Measurements from ENCODE around the gene KLK6.

The KLK6 gene

DNA sequence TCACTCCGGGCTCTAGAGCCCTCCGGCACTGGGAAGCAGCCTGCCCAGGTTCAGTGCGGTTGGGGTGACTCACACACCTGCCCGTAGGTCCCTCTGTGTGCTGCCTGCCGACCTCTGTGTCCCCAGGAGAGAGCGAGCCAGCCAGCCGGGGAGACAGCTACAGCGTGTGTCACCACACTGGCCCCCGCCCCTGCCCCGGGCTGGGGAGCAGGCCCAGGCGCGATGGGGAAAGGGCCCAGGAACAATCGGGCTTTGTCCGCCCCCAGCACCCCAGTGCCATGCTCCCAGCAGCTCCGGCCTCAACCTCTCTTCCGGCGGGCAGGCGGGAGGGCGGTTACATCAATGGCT is at the start of gene KLK6:
TSS of gene KLK6 (minus strand) at position 179 of the 348 bp plus-strand sequence. CDS start 1,487 bp downstream, outside the sequence.
- peak; percentile 29 for DNase-seq (ENCODE audit: low spot score)

DNA sequence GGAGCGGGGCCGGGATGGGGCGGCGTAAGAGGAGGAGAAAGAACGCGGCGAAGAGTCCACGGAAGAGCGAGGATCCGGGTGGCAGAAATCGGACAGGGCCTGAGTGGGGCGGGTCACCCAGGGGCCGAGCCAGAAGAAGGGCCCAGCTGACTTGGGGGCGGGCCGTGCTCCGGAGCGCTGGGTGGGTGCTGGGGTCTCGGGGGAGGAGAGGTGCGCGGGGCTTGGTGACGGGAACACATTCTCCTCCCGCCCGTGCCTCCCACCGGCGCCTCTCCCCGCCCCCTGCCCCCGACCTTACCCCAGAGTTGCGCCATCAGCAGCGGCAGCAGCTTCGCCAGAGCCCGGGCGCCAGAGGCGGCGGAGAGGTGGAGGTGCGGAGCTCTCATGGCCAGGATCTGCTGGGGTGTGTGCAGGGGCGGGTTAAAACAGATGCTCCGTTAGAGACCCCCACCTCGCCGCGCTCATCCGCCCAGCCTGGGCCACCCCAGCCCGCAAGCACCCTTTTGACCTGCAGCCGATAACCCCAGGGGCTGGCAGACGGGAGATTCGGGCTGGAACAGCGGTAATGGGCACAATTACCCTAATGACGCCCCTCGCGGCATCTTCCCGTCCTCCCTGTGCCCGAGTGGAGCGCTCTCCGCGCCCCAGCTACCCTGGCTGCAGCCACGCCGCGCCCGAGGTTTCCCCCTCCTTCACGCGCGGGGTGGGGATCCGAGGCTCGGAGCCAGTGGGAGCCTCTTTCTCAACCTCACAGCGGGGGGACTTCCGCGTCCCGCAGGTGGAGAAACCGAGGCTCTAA is 49.6 kb upstream of the KLK6 start:
- peak; percentile 25 for DNase-seq (ENCODE audit: low spot score)

DNA sequence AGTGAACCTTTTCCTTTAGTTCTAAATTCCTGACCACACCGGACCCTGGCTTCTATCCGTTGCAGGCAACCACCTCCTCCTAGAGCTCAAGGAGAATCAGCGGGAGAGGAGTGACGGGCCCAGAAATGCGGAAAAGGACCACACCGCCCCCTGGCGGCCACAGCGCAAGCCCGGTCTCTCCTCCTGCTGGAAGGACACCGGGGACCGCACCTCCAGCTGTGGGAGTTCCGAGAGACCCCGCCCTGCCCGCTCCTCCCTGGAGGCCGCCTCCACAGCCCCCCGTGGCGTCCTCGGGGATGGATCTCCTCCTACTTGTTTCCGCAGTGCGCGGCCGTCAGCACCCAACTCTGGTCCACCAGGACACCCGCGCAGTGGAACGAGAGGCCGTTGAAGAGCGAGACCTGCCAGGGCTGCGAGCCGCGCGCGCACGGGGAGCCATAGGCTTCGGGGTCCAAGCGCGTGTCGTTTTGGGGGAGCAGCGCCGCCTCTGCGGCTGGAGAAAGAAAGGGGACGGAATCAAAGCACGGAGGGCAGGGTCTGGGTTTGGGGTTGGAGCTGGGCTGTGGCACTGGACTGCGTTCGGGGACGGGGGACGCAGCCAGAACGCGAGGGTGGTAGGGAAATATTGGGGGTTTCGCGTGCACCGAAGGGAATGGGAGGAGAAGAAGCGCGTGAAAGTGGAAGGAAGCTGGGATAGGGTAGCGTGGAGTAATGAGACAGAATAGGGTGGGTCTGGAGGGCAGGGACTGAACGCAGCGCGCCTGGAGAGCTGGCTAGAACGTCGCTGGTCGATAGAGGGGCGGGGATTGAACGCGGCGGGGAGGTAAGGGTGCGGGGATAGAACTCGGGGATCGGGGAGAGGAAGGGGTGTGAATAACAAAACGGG is 47.6 kb upstream of the KLK6 start:
- DNase-seq (ENCODE audit: low spot score), result peak; percentile 78

DNA sequence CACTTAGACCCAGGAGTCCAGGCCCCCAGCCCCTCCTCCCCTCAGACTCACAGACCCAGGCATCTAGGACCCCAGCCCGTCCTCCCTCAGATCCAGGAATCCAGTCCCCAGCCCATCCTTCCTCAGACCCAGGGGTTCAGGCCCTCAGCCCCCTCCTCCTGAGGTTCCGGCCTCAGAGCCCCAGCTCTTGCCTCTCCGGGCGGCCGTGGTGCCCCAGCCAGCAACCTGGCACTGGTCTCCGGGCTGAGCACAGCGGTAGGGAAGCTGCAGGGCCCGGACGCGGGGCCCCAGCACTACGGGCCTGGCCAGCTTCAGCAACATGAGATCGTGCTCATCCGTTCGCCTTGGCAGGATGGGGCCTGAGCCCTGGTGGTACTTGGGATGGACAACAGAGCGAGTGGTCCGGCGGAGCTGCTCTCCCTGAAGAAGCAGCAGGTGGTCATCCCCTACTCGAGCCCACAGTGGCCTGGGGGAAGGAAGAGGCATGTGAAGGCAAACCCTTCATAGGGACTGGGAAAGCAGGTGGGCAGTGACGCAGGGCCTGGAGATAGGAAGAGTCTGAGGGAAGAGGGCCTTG is 46.4 kb upstream of the KLK6 start:
- no peak for DNase-seq (ENCODE audit: low spot score)

DNA sequence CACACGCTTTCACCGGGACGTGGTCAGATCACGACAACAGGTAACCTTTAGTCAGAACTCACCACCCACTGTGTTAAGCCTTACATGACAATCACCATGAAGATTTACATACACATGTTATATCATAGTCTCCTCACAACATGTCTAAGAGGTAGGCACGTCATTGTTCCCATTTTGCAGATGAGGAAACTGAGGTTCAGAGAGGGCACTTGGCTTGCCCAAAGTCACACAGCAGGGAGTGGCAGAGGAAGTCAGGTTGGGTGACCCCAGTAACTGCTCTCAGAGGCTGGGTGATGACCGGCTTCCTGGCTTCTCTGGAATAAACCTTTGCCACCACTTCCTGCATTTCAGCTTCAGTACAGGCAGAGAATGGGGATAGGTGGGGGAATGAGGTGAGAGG is 44.9 kb upstream of the KLK6 start:
- no peak for DNase-seq (ENCODE audit: low spot score)

DNA sequence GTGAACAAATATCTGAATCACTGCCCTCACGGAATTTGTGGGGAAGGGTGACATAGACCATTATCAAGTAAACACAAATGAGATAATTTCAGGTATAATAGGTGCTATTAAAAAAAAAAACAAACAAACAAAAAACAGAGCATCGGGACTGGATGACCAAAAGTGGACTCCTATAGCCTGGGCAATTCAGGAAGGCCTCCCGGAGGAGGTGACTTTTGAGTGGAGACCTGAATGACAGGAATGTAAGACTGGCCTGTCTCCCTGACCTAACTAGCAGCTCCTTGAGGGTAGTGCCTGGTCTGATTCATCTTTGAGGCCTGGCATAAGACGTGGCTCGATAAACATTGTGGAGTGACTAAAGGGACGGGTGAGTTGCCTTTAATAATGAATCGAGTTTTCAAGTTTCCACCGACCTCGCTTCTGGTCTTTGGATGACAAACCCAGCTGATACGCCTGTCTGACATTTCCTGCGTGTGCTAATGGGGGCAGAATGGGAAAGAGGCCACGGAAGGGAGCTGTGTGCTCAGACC is 43.3 kb upstream of the KLK6 start:
- no peak for DNase-seq (ENCODE audit: low spot score)

DNA sequence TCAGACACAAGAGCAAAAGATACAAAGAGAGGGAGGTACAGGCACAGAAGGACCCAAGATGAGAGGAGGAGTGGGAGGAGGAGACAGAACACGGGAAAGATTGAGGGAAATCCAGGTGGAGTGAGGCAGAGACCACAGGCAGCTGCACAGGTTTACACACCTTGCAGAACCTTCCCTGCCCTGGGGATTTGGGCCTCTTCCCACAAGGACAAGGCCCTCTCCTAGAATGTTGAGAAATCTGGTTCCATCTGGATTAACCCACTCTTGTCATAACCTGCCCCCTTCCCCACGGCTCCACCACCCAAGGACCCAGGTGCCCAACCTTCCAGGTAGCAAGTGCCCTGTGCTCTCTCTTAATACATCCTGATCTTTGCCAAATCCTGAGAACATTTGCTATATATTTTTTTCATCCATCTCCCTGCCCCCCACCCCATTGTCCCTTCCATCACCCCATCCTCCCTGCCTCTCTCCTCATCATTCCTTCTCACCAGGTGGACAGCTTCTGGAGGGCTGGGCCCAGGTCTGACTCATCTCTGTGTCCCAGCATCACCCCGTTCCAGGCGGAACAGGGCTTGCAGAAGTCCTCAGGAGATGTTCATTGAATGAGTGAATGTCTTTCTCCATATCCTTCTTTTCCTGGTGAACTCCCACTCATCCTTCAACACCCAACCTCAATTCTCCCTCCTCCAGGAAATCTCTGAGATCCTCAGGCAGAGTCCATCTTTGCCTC is 40.8 kb upstream of the KLK6 start:
- no peak for DNase-seq (ENCODE audit: low spot score)

DNA sequence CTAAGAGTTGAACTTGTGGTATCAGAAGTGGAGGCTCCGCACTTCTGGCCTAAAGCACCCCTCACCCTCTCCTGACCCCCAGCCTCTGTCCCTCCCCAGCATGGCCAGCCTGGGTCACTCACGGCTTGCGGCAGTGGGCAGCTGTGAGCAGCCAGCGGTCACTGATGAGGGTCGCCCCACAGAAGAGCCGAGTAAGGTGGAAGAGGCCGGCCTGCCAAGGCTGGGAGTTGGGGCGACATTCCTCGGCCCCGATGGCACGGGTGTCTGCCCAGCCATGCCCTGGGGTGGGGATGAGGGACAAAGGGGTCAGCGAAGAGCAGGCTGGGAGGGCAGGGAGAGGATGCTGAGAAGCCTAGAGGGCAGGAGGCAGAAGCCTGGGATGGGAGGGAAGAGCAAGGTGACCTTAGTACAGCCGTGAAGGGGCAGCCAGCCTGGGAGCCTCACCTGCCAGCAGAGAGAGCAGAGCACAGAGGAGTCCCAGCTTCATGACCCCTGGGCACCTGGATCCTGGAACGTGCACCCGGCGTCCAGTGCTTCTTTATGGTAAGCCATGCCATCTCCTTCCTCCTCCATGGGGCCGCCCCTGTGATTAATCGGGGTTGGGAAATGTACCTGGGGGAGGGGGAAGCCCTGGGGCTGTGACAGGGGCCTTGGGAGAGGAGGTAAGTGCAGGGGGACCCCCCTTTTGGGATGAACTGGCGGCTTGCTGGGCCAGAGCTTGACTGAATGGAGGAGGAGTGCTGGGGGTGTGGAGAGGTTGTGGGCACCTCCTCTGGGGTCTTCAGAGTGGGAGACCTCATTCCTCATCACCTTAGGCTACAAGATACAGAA is 39.9 kb upstream of the KLK6 start:
- DNase-seq (ENCODE audit: low spot score), result no peak

DNA sequence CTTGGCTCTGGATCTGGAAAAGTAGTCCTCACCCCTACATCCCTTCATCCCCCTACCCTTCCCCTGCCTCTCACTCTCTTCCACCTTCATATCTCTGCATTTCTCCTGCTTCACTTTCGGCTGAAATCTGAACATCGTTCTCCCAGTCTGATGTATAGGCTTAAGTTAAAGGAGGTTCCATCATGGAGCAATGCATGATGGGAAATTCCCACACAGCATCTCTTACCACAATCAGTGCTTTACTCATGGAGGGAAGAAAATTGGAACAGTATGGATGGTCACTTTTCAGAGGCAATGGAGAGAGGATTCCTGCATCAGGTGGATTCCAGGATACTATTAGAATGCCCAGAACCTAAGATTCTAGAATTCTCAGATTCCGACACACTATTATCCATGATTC is 38.1 kb upstream of the KLK6 start:
- no peak for DNase-seq (ENCODE audit: low spot score)

DNA sequence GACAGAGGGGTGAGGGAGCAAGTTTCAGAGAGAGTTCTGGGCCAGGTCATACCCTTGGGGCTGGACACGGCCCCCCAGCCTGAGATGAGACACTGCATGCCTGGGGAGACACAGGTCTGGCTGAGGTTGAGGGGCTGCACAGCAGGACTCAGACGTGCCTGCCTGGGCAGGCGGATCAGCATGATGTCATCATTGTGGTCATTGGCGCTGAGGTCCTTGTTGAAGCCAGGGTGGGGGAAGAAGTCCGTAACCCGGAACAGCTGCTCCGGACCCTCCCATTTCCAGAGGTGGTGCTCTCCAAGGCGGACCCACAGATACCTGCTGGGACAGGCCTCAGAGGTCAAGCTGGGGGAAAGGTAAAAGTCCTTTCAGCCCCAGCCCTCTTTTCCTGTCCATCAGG is 37.0 kb upstream of the KLK6 start:
- DNase-seq (ENCODE audit: low spot score), result no peak

DNA sequence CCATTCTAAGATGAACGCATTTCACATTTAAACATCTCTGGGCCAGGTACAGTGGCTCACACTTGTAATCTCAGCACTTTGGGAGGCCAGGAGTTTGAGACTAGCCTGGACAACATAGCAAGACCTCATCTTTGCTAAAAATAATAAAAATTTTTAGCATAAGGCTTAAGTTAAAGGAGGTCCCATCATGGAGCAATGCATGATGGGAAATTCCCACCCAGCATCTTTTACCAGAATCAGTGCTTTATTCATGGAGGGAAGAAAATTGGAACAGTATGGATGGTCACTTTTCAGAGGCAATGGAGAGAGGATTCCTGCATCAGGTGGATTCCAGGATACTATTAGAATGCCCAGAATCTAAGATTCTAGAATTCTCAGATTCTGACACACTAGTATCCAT is 35.9 kb upstream of the KLK6 start:
- DNase-seq (ENCODE audit: low spot score), result no peak

DNA sequence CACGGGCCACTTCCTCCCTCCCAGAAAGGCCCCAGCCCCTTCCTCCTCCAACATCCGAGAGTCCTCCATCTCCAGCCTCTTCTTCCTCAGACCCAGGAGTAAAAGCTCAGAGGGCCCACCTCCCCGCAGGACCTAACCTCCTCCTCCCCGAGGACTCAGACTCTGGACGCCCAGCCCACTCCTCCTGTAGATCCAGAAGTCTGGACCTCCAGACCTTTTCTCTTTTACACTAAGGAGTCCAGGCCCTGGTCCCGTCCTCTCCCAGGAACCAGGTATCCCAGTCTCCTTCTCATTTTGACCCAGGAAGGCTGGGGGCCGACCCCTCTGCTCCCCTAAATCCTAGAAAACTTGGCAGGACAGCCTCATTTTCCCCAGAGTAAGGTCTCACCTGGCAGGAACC is 33.9 kb upstream of the KLK6 start:
- DNase-seq (ENCODE audit: low spot score), result no peak

DNA sequence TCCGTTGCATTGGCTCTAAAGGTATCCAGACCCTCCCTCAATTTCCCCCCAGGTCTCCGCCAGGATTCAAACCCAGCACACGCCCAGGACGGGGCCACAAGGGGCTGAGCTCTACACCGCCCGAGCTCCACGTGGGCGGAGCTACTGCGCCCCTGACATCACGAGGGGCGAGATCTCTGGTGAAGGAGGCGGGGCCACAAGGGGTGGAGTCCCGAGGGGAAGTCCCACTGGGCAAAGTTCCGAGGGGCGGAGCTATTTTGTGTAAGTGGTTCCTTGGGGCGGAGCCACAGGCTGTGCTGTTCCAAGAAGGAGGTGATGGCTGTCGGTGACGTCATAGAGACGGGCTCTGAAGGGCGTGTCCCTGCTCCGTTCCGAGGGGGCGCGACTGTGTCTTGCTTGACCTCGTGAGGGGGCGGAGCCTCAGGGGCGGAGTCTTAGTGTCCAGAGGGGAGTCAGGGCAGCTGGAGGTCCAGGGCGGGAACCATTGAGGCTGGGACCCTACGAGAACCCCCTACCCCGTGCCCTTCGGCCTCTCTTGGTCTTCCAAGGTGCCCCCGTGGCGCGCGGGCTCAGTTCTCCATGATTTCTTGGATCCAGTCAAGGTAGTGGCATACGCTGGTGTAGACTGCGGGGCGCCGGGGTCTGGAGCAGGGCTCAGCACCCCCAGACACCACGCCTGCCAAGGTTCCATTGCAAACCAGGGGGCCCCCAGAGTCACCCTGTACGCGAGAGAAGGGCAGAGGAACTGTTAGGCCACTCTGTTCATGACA is 33.3 kb upstream of the KLK6 start:
- peak; percentile 60 for DNase-seq (ENCODE audit: low spot score)

DNA sequence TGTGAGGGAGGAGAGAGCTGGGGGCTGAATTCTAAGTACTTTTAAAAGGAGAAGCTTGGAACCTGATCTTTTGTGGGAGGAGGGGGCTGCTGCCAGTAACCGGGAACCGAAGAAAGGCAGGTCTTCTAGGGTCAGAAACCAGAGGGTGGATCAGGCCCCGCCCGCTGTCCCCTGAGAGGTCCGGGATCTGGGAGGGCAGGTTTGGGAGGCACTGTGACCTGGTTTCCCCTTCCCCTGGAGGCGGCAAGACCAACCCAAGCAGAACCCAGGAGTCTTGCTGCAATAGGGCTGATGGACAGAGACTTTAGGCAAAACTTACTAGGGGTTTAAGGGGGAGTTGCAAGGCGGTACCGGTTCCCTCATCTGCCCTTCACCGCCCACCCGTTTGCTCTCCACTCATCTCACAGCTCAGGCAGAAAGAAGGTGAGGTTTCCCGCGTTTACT is 32.7 kb upstream of the KLK6 start:
- DNase-seq (ENCODE audit: low spot score), result no peak

DNA sequence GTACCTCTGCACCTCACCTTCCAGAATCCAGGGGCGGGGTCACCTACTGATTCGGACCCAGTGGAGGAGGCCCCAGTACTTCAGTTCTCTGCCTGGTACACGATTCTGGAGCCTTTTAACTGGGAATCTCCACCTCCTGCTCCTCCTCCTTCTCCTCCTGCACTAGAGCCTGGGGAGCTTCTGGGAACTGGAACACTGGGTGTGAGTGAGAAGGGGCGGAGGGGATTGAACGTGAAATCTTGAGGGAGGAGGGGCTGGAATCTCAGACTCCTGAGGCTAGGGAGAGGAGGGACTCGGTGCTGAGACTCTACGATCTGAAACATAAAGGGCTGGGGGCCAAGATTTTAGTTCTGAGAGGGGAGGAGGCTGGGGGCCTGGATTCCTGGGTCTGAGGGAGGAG is 32.1 kb upstream of the KLK6 start, which contains the start of gene KLK8:
TSS of gene KLK8 (minus strand) at position 90 of the 400 bp plus-strand sequence. CDS start 437 bp downstream, outside the sequence.
- DNase-seq (ENCODE audit: low spot score), result no peak

DNA sequence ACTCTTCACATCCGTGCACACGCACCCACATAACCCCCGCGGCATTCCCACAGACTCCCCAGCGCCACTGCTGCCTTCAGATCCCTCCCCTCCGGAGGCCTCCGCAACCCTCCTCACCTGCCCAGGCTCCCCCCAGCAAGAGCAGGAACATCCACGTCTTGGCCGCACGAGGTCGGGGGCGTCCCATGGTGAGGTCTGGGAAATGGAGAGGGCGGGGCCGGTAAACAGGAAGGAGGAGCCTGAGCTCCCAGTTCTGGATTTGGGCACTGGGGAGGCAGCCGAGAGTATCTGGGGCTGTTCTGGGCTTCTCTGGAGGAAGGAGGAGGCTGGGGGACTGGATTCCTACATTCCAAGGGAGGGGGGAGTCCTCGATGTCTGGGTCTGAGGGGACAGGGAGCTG is 31.6 kb upstream of the KLK6 start:
- DNase-seq (ENCODE audit: low spot score), result no peak

DNA sequence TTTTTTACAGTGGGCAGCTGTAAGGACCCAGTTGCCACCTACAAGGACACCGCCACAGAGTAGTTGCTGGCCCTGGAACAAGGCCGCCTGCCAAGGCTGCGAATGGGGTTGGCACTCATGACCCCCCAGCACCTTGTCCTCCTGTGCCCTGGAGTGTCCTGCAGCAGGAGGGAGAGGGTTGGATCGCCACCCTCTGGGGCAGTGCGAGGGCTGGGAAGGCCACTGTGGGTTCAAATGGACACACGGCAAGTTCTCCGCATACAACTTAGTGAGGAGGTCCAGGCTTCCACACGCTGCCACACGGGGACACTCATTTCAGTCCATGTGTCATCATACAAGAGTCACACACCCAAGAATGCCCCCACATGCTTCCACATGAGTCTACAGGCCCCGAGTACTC is 31.0 kb upstream of the KLK6 start:
- DNase-seq (ENCODE audit: low spot score), result no peak

DNA sequence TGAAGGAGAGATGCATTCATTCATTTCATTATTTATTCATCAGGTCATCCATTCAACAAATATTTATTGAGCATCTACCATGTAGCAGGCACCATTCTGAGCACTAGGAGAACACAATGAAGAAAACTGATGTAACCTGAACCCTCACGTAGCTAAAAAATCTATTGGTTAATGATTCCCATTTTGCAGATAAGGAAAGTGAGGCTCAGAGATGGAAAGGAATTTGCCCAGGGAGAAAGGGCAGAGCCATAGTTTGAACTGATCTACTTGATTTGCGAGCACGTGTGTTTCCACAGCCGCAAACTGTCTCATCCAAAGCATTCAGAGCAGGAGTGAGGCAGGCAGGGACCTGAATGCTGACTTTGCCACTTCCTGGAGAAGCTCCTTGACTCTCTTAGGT is 29.3 kb upstream of the KLK6 start:
- no peak for DNase-seq (ENCODE audit: low spot score)

DNA sequence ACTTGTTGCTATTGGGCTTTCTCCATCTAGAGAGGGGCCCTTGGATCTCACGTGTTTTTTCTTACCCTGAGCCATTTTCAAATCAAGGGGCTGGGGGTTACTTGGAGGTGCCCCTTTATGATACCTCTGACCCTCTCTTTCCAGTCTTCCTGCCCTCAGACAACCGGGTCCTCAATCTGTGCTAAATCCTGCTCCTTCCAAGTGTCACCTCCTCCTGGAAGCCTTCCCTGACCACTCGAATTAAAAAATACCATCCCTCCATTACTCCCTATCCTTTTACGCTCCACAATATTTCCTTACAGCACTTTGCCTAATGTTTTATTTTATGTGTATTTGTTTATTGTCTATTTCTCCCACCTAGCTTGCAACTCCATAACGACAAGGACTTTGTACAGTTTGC is 28.7 kb upstream of the KLK6 start:
- no peak for DNase-seq (ENCODE audit: low spot score)

DNA sequence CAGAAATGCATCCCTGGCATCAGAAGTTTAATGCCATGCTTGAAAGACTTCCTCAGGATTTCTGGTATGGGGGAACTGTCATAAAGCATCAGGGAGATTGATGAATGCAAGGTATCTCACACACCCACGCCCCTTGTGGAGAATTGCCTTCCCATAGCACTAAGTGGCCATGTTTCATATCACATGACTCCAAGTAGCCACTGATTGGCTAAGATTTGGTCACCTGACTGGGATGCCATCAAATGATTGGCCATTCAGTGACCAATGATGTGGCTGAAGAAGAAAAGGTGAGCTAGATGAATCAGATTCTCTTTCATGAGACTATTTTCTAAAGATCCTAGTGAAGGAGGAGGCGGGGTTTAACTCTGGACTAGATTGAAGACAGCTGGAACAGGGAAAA is 24.7 kb upstream of the KLK6 start:
- DNase-seq (ENCODE audit: low spot score), result no peak

Measured in LoVo (cell line).